SJCRH30 (cell line): ENCODE measurements around the gene PRICKLE1. TPM values are rescaled to one million over a fixed set of nuclear protein-coding genes. Genes with fewer than 3 reads are reported as not detected.

Experiments used
- DNase-seq, 2 experiments: peaks; one replicate each; pipeline ENCODE4 v3.0.0-alpha.2; 2015 to 2020
- H3K27ac ChIP-seq: fragments of 250-450 bp; sonication (Bioruptor Pico); 2 replicates; pipeline ENCODE4 v1.5.1; 2020; ENCODE audit warnings: mild to moderate bottlenecking, moderate library complexity
- H3K27me3 ChIP-seq: fragments of 250-450 bp; sonication (Bioruptor Pico); 2 replicates; pipeline ENCODE4 v1.5.1; 2020; ENCODE audit warnings: mild to moderate bottlenecking, moderate library complexity
- H3K36me3 ChIP-seq: fragments of 250-450 bp; sonication (Bioruptor Pico); 2 replicates; pipeline ENCODE4 v1.5.1; 2020; ENCODE audit warnings: mild to moderate bottlenecking, moderate library complexity
- H3K4me1 ChIP-seq: fragments of 250-450 bp; sonication (Bioruptor Pico); 2 replicates; pipeline ENCODE4 v1.5.1; 2020; ENCODE audit warnings: mild to moderate bottlenecking, moderate library complexity
- H3K4me3 ChIP-seq: fragments of 250-450 bp; sonication (Bioruptor Pico); 2 replicates; pipeline ENCODE4 v1.5.1; 2020; ENCODE audit warnings: mild to moderate bottlenecking, moderate library complexity
- H3K9me3 ChIP-seq: fragments of 250-450 bp; sonication (Bioruptor Pico); replicated peaks from 2 replicates; pipeline ENCODE4 v1.5.1; 2020; ENCODE audit warnings: mild to moderate bottlenecking, moderate library complexity
- total RNA-seq: library from RNA; depleted of rRNA; stranded (reverse); fragments of >200 nt; shearing (Covaris generic); gene quantifications from 2 replicates; pipeline ENCODE4 v1.2.3, GENCODE V29; 2014

PRICKLE1 gene
- total RNA-seq, 1 experiment from 2014 or later: 1.8 TPM

DNA sequence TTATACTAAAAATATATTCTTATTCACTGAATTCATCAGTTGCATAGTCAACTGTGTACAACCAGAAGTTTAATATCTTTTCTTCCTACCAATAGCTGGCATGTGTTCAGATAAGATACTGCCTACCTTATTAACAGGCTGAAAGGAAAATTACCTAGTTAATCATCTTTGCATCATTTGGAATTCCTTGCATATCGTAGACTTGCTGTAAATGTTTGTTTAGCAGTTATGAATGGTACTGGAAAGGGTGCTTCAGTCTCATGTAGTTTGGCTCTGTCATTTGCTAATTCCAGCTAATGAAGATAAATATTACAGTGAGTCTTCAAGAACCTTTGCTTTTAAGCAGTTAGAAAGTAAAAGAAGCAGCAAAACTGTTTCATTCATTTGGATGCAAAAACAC, 179.2 kb downstream of the PRICKLE1 start:
- Histone ChIP-seq H3K4me3 (no peak overlapping the region), H3K36me3 (peaks cover 9% of the 10 kb centered on the region; the same call in 1 of the 2 replicates), H3K9me3 (0 out of 2 replicates have a peak, but pooled peaks cover 4% of the 10 kb centered on the region), H3K27ac (no peak overlapping the region), H3K27me3 (no peaks in the 10 kb centered on the region), H3K4me1 (no peaks in the 10 kb centered on the region)
- DNase-seq: no peak

DNA sequence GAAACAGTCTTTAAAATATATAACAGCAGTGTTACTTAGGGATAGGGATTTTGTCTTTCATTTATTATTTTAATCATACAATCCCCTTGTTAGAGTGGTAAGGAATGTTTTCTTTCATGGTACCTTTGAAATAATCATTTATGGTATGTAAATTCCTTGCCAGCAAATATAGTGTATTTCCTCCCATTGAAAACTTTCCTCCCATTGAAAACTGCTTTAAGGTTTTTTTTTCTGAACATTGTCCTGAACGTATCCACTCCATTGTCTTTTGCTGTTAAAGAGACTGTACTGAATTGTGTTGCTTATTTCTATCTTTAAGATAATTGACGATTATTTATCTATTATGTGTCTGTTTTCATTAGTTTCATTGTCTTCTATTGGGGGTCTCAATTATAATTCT, 180.1 kb downstream of the PRICKLE1 start:
- DNase-seq: no peak
- peaks cover 7% of the 10 kb centered on the region; the same call in 1 of the 2 replicates for H3K36me3 ChIP-seq
- H3K4me1 ChIP-seq: no peaks in the 10 kb centered on the region
- H3K9me3 ChIP-seq: 0 out of 2 replicates have a peak, but pooled peaks cover 4% of the 10 kb centered on the region
- no peak overlapping the region for H3K27ac ChIP-seq
- no peaks in the 10 kb centered on the region for H3K27me3 ChIP-seq
- H3K4me3 ChIP-seq: no peak overlapping the region

DNA sequence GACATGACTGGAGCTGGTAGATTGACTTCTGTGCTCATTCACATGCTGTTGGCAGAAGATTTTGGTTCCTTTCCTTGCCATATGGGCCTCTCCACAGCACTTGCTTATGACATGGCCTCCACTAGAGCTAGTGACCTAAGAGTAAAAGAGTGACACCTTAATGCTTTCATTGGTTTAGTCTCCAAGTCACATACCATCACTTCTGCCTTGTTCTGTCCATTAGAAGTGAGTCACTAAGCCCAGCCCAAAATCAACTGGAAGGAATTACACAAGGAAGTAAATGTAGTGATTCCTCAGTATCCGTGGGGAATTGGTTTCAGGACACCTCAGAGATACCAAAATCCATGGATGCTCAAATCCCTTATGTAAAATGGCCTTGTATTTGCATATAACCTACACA, 182.2 kb downstream of the PRICKLE1 start:
- no peaks in the 10 kb centered on the region for H3K9me3 ChIP-seq
- peaks cover 8% of the 10 kb centered on the region; the same call in 1 of the 2 replicates for H3K36me3 ChIP-seq
- H3K4me3 ChIP-seq: no peak overlapping the region
- H3K27ac ChIP-seq: no peak overlapping the region
- no peak for DNase-seq
- no peaks in the 10 kb centered on the region for H3K27me3 ChIP-seq
- H3K4me1 ChIP-seq: no peaks in the 10 kb centered on the region
